Panc1 (cell line): Measurements from ENCODE around the gene C6orf89. TPM values are rescaled to one million over a fixed set of nuclear protein-coding genes. Genes with fewer than 3 reads are reported as not detected.

Experiments
- ATAC-seq: fragments of 200-7000 bp; cut with Tn5 transposase; 2 replicates; pipeline ENCODE4 v1.9.1; 2020; ENCODE audit warnings: mild to moderate bottlenecking, moderate library complexity
- BruUV-seq: library from RNA; stranded (reverse); fragments of 400-500 nt; replicated peaks from 2 replicates; lab custom pipeline; 2021; lab: Mats Ljungman, UMichigan
- CTCF ChIA-PET: fragments of 300-600 bp; sonication (Branson Sonifier 250); formaldehyde crosslinking; loops from one replicate; lab custom pipeline; 2022; ENCODE audit warnings: antibody characterized with exemption; lab: Charles Lee
- POLR2A ChIA-PET: fragments of 300-600 bp; sonication (Branson Sonifier 250); formaldehyde crosslinking; loops from one replicate; lab custom pipeline; 2022; ENCODE audit warnings: antibody characterized with exemption; lab: Charles Lee
- DNase-seq: peaks from one replicate; pipeline ENCODE4 v3.0.0-alpha.2; 2010; ENCODE audit warnings: low read depth, low spot score
- H3K27ac ChIP-seq: 2 replicates; pipeline ENCODE4 v1.5.1; 2011; ENCODE audit warnings: mild to moderate bottlenecking, low read length, inconsistent platforms
- H3K27me3 ChIP-seq: fragments of 200-500 bp; sonication (Bioruptor generic); 2 replicates; pipeline ENCODE4 v1.6.0; 2014; ENCODE audit warnings: low read length, inconsistent platforms; ENCODE audit not compliant: control insufficient read depth, insufficient read depth
- H3K36me3 ChIP-seq: fragments of 200-500 bp; sonication (Bioruptor generic); 2 replicates; pipeline ENCODE4 v1.5.1; 2014; ENCODE audit warnings: inconsistent platforms, mild to moderate bottlenecking, low read length, moderate library complexity; ENCODE audit not compliant: control insufficient read depth, insufficient read depth
- H3K4me1 ChIP-seq: 2 replicates; pipeline ENCODE4 v1.5.1; 2011; ENCODE audit warnings: inconsistent platforms, mild to moderate bottlenecking, low read length, moderate library complexity; ENCODE audit not compliant: control insufficient read depth, insufficient read depth
- H3K4me3 ChIP-seq, 2 experiments: 2 replicates each; pipeline ENCODE4 v1.5.1; 2011 to 2012; ENCODE audit warnings: low read depth in 2 of 2, low read length in 2 of 2, mild to moderate bottlenecking in 2 of 2, inconsistent platforms in 1 of 2, moderate library complexity in 1 of 2
- H3K9me3 ChIP-seq: fragments of 200-500 bp; sonication (Bioruptor generic); 2 replicates; pipeline ENCODE4 v1.5.1; 2014; ENCODE audit warnings: low read depth, mild to moderate bottlenecking, inconsistent platforms, low read length, moderate library complexity; ENCODE audit not compliant: control insufficient read depth, insufficient read depth
- CTCF ChIP-seq: fragments of 450-650 bp; IDR thresholded peaks from 2 replicates; pipeline ENCODE4 v1.5.1; 2017; ENCODE audit warnings: mild to moderate bottlenecking
- POLR2AphosphoS5 ChIP-seq: IDR thresholded peaks from 2 replicates; pipeline ENCODE4 v1.6.1; 2012; ENCODE audit warnings: mild to moderate bottlenecking, low read depth, low read length, moderate library complexity
- REST ChIP-seq, 2 experiments: IDR thresholded peaks; 2 replicates each; pipeline ENCODE4 v1.6.1; 2011 to 2012; ENCODE audit warnings: low read depth in 2 of 2, control low read depth in 1 of 2, low read length in 1 of 2, mild to moderate bottlenecking in 1 of 2, moderate library complexity in 1 of 2; ENCODE audit not compliant: insufficient read depth in 1 of 2
- SIN3A ChIP-seq: IDR thresholded peaks from 2 replicates; pipeline ENCODE4 v1.6.1; 2012; ENCODE audit warnings: low read depth, mild to moderate bottlenecking, low read length, moderate library complexity, borderline replicate concordance; ENCODE audit not compliant: insufficient read depth
- TCF7L2 ChIP-seq: IDR thresholded peaks from 2 replicates; pipeline ENCODE4 v1.6.1; 2011; ENCODE audit warnings: mild to moderate bottlenecking, low read depth, low read length, inconsistent platforms
- in situ Hi-C: cut with HindIII; loops from 2 replicates; pipeline ENCODE4 v1.10.0; 2016; ENCODE audit warnings: low sequenced_read_pairs, low pct_unique_long_range_greater_than_20kb
- intact Hi-C: fragments of 100-400 bp; cut with micrococcal nuclease; formaldehyde crosslinking; loops from one replicate; pipeline ENCODE4 v1.10.0; 2022; ENCODE audit not compliant: unreplicated experiment
- total RNA-seq: library from RNA; stranded (reverse); gene quantifications from one replicate; pipeline ENCODE4 v1.2.1, GENCODE V29; 2021; ENCODE audit not compliant: unreplicated experiment

C6orf89 gene
- total RNA-seq, 1 experiment from 2014 or later = 59.2 TPM

GRCh38 chr6:36843170-36843569 lies 42.6 kb upstream of the C6orf89 start:
- TF ChIP-seq POLR2AphosphoS5 (no peak), REST (IDR thresholded peaks at IDR 0.05; ENCODE audit: insufficient read depth in 1 of 2, low read depth in 2 of 2, low read length in 1 of 2) (no peak), SIN3A (no peak), CTCF (no peak), TCF7L2 (no peak)
- ChIA-PET CTCF (interaction anchor here (0.8 kb wide), 1 partner anchor 175 kb away, joined by 3 read pairs; no protein-coding TSS in a partner anchor), POLR2A (no interaction called here)
- DNase-seq = no peak
- H3K9me3 ChIP-seq = no peaks in the 10 kb centered on the region
- H3K27me3 ChIP-seq = no peaks in the 10 kb centered on the region; the same call in 1 of the 2 replicates
- ATAC-seq = no peak
- H3K36me3 ChIP-seq = no peaks in the 10 kb centered on the region
- peaks cover 12% of the 10 kb centered on the region for H3K4me1 ChIP-seq
- H3K4me3 ChIP-seq = no peak overlapping the region
- intact Hi-C loops (loop anchor here (10.0 kb wide), 1 partner anchor 228 kb away; no protein-coding TSS in a partner anchor), in situ Hi-C loops (no loop called here)
- no peak overlapping the region for H3K27ac ChIP-seq
- BruUV-seq = no TSS peak

GRCh38 chr6:36844232-36845170 lies 41.3 kb upstream of the C6orf89 start:
- ChIA-PET POLR2A (interaction anchor here (0.6 kb wide), 1 partner anchor 23 kb away, joined by 3 read pairs; no protein-coding TSS in a partner anchor), CTCF (interaction anchor here (0.5 to 0.8 kb wide), 2 partner anchors 173 to 860 kb away, joined by 3 to 9 read pairs; no protein-coding TSS in a partner anchor)
- no peak for ATAC-seq
- no peaks in the 10 kb centered on the region; the same call in 1 of the 2 replicates for H3K27me3 ChIP-seq
- intact Hi-C loops (loop anchor here (10.0 kb wide), 1 partner anchor 230 kb away; no protein-coding TSS in a partner anchor), in situ Hi-C loops (no loop called here)
- H3K9me3 ChIP-seq = no peaks in the 10 kb centered on the region
- BruUV-seq = no TSS peak
- H3K27ac ChIP-seq = no peak overlapping the region
- peaks cover 12% of the 10 kb centered on the region for H3K4me1 ChIP-seq
- TF ChIP-seq SIN3A (no peak), TCF7L2 (no peak), CTCF (no peak), REST (IDR thresholded peaks at IDR 0.05; ENCODE audit: insufficient read depth in 1 of 2, low read depth in 2 of 2, low read length in 1 of 2) (no peak), POLR2AphosphoS5 (no peak)
- DNase-seq = no peak
- H3K36me3 ChIP-seq = no peaks in the 10 kb centered on the region
- H3K4me3 ChIP-seq = no peak overlapping the region
